Measurements from ENCODE around the gene PEX5L. TPM values are rescaled to one million over a fixed set of nuclear protein-coding genes. Genes with fewer than 3 reads are reported as not detected.

PEX5L gene
- total RNA-seq, 1 experiment from 2014 or later, result 0.47 TPM

GRCh38 chr3:179822296-179822695 is 214.4 kb downstream of the PEX5L start:
- Mint-ChIP-seq H3K9me3 (ENCODE audit: unreplicated experiment) (no peaks in the 10 kb centered on the region), H3K27ac (ENCODE audit: low read depth, unreplicated experiment) (no peak overlapping the region), H3K4me1 (ENCODE audit: insufficient read depth, unreplicated experiment) (peaks cover 18% of the 10 kb centered on the region), H3K27me3 (ENCODE audit: insufficient read depth, unreplicated experiment) (no peaks in the 10 kb centered on the region), H3K4me3 (ENCODE audit: unreplicated experiment) (no peak overlapping the region), H3K36me3 (ENCODE audit: insufficient read depth, unreplicated experiment) (peaks cover 5% of the 10 kb centered on the region)
- no TSS peak for BruUV-seq (replicated peaks)
- POLR2A ChIA-PET, result no interaction called here
- CTCF ChIA-PET, result interaction anchor here (0.6 to 1.7 kb wide), 3 partner anchors 10 to 280 kb away, joined by 4 to 5 read pairs (median 4); no protein-coding TSS in a partner anchor
- intact Hi-C loops (cut with micrococcal nuclease), result no loop called here
- DNase-seq (ENCODE audit: unreplicated experiment), result no peak
- TF ChIP-seq CTCF (IDR thresholded peaks at IDR 0.05; ENCODE audit: unreplicated experiment), result no peak

- H3K27ac Mint-ChIP-seq (ENCODE audit: low read depth, unreplicated experiment), result no peak overlapping the region
- intact Hi-C loops (cut with micrococcal nuclease), result no loop called here
- BruUV-seq (replicated peaks), result no TSS peak
- H3K4me1 Mint-ChIP-seq (ENCODE audit: insufficient read depth, unreplicated experiment), result no peaks in the 10 kb centered on the region
- CTCF ChIA-PET, result interaction anchor here (1.0 to 1.7 kb wide), 2 partner anchors 47 to 776 kb away, joined by 4 to 6 read pairs; no protein-coding TSS in a partner anchor
- H3K9me3 Mint-ChIP-seq (ENCODE audit: unreplicated experiment), result no peaks in the 10 kb centered on the region
- H3K27me3 Mint-ChIP-seq (ENCODE audit: insufficient read depth, unreplicated experiment), result no peaks in the 10 kb centered on the region
- no peak overlapping the region for H3K4me3 Mint-ChIP-seq (ENCODE audit: unreplicated experiment)
- TF ChIP-seq CTCF (IDR thresholded peaks at IDR 0.05; ENCODE audit: unreplicated experiment), result no peak
- DNase-seq (ENCODE audit: unreplicated experiment), result no peak
- H3K36me3 Mint-ChIP-seq (ENCODE audit: insufficient read depth, unreplicated experiment), result no peaks in the 10 kb centered on the region
- POLR2A ChIA-PET, result no interaction called here
These were observed 217.4 kb downstream of the PEX5L start for GRCh38 chr3:179819379-179819778.

- intact Hi-C loops (cut with micrococcal nuclease), result loop anchor here (5.0 kb wide), 1 partner anchor 60 kb away; no protein-coding TSS in a partner anchor
- DNase-seq (ENCODE audit: unreplicated experiment), result no peak
- peak overlapping the region; percentile 95 for H3K27ac Mint-ChIP-seq (ENCODE audit: low read depth, unreplicated experiment)
- H3K27me3 Mint-ChIP-seq (ENCODE audit: insufficient read depth, unreplicated experiment), result no peaks in the 10 kb centered on the region
- H3K4me3 Mint-ChIP-seq (ENCODE audit: unreplicated experiment), result no peak overlapping the region
- H3K9me3 Mint-ChIP-seq (ENCODE audit: unreplicated experiment), result no peaks in the 10 kb centered on the region
- no TSS peak for BruUV-seq (replicated peaks)
- TF ChIP-seq CTCF (IDR thresholded peaks at IDR 0.05; ENCODE audit: unreplicated experiment), result no peak
- no peaks in the 10 kb centered on the region for H3K36me3 Mint-ChIP-seq (ENCODE audit: insufficient read depth, unreplicated experiment)
- H3K4me1 Mint-ChIP-seq (ENCODE audit: insufficient read depth, unreplicated experiment), result peaks cover 8% of the 10 kb centered on the region
- CTCF ChIA-PET, result interaction anchor here (0.6 to 3.4 kb wide), 29 partner anchors 9 to 970 kb away, joined by 3 to 43 read pairs (median 4); partner anchors contain the start of gene TTC14
- POLR2A ChIA-PET, result interaction anchor here (0.8 to 1.4 kb wide), 3 partner anchors 9 to 776 kb away, joined by 3 to 8 read pairs (median 4); no protein-coding TSS in a partner anchor
These were observed 224.7 kb downstream of the PEX5L start for GRCh38 chr3:179812096-179812382.

GRCh38 chr3:179811321-179812095 is 225.2 kb downstream of the PEX5L start:
- Mint-ChIP-seq H3K27me3 (ENCODE audit: insufficient read depth, unreplicated experiment) (no peaks in the 10 kb centered on the region), H3K4me1 (ENCODE audit: insufficient read depth, unreplicated experiment) (peaks cover 8% of the 10 kb centered on the region), H3K9me3 (ENCODE audit: unreplicated experiment) (no peaks in the 10 kb centered on the region), H3K36me3 (ENCODE audit: insufficient read depth, unreplicated experiment) (no peaks in the 10 kb centered on the region), H3K4me3 (ENCODE audit: unreplicated experiment) (no peak overlapping the region), H3K27ac (ENCODE audit: low read depth, unreplicated experiment) (peak overlapping the region; percentile 95)
- intact Hi-C loops (cut with micrococcal nuclease), result loop anchor here (1.0 to 5.0 kb wide), 6 partner anchors 43 to 784 kb away; no protein-coding TSS in a partner anchor
- DNase-seq (ENCODE audit: unreplicated experiment), result peak; percentile 82
- POLR2A ChIA-PET, result interaction anchor here (0.6 to 1.4 kb wide), 6 partner anchors 9 to 790 kb away, joined by 3 to 8 read pairs (median 4); partner anchors contain the start of gene TTC14
- CTCF ChIA-PET, result interaction anchor here (0.5 to 3.4 kb wide), 36 partner anchors 9 to 1076 kb away, joined by 3 to 43 read pairs (median 4); partner anchors contain the start of gene TTC14
- BruUV-seq (replicated peaks), result TSS peak; percentile 27
- peak; percentile 65 for TF ChIP-seq CTCF (IDR thresholded peaks at IDR 0.05; ENCODE audit: unreplicated experiment)

All from MCF 10A (cell line).